Mesenchymal stem cell (in vitro differentiated cells and primary cell): ENCODE results near the gene GARIN5A. TPM values are rescaled to one million over a fixed set of nuclear protein-coding genes. Genes with fewer than 3 reads are reported as not detected.

Source experiments
- DNase-seq: peaks from one replicate; pipeline ENCODE4 v3.0.0-alpha.2; 2013
- H2AFZ ChIP-seq: one replicate; pipeline ENCODE4 v1.6.1; 2013; ENCODE audit warnings: low read depth, mild to moderate bottlenecking, control low read depth, inconsistent platforms, low read length, moderate library complexity
- H2AK5ac ChIP-seq: 2 replicates; pipeline ENCODE4 v1.6.1; 2013; ENCODE audit warnings: low read length, moderate library complexity, mild to moderate bottlenecking, inconsistent platforms; ENCODE audit not compliant: severe bottlenecking
- H2BK120ac ChIP-seq: one replicate; pipeline ENCODE4 v1.6.1; 2013; ENCODE audit warnings: low read depth, mild to moderate bottlenecking, inconsistent platforms, low read length, moderate library complexity
- H2BK12ac ChIP-seq, 2 experiments: one replicate each; pipeline ENCODE4 v1.6.1; 2013; ENCODE audit warnings: inconsistent platforms in 2 of 2, low read length in 2 of 2, mild to moderate bottlenecking in 2 of 2, moderate library complexity in 2 of 2, control low read depth in 1 of 2
- H2BK15ac ChIP-seq: one replicate; pipeline ENCODE4 v1.6.1; 2013; ENCODE audit warnings: mild to moderate bottlenecking, low read depth, inconsistent platforms; ENCODE audit not compliant: poor library complexity, severe bottlenecking
- H2BK5ac ChIP-seq: 2 replicates; pipeline ENCODE4 v1.6.1; 2013; ENCODE audit warnings: low read depth, mild to moderate bottlenecking, low read length, control low read depth, inconsistent platforms; ENCODE audit not compliant: poor library complexity, severe bottlenecking
- H3K14ac ChIP-seq, 2 experiments: one replicate each; pipeline ENCODE4 v1.6.1; 2013; ENCODE audit warnings: inconsistent platforms in 2 of 2, low read length in 2 of 2, control low read depth in 1 of 2, mild to moderate bottlenecking in 1 of 2, moderate library complexity in 1 of 2
- H3K18ac ChIP-seq, 2 experiments: one replicate each; pipeline ENCODE4 v1.6.1; 2013; ENCODE audit warnings: inconsistent platforms in 2 of 2, low read length in 2 of 2, control low read depth in 1 of 2, low read depth in 1 of 2, mild to moderate bottlenecking in 1 of 2
- H3K23ac ChIP-seq, 2 experiments: one replicate each; pipeline ENCODE4 v1.6.1; 2013; ENCODE audit warnings: inconsistent platforms in 2 of 2, low read length in 2 of 2, mild to moderate bottlenecking in 2 of 2, moderate library complexity in 2 of 2, control low read depth in 1 of 2
- H3K27ac ChIP-seq: 2 replicates; pipeline ENCODE4 v1.5.1; 2013; ENCODE audit warnings: mild to moderate bottlenecking, moderate library complexity, low read length, control low read depth, inconsistent platforms; ENCODE audit not compliant: poor library complexity, severe bottlenecking
- H3K27me3 ChIP-seq, 2 experiments: 2 replicates each; pipeline versions ENCODE4 v1.6.1 to v1.7.0; 2013; ENCODE audit warnings: low read length in 2 of 2, mild to moderate bottlenecking in 2 of 2, moderate library complexity in 2 of 2, control low read depth in 1 of 2, inconsistent platforms in 1 of 2; ENCODE audit not compliant: control insufficient read depth in 1 of 2, insufficient read depth in 1 of 2
- H3K36me3 ChIP-seq, 2 experiments: 2 replicates each; pipeline versions ENCODE4 v1.6.1 to v1.7.0; 2013; ENCODE audit warnings: low read length in 2 of 2, control low read depth in 1 of 2, inconsistent platforms in 1 of 2, low read depth in 1 of 2, mild to moderate bottlenecking in 1 of 2; ENCODE audit not compliant: insufficient read depth in 2 of 2, control insufficient read depth in 1 of 2
- H3K4ac ChIP-seq, 2 experiments: one replicate each; pipeline ENCODE4 v1.6.1; 2013; ENCODE audit warnings: inconsistent platforms in 2 of 2, low read length in 2 of 2, mild to moderate bottlenecking in 2 of 2, moderate library complexity in 2 of 2, control low read depth in 1 of 2, low read depth in 1 of 2
- H3K4me1 ChIP-seq: 2 replicates; pipeline ENCODE4 v1.6.1; 2013; ENCODE audit warnings: low read depth, low read length, control low read depth; ENCODE audit not compliant: control insufficient read depth, insufficient read depth
- H3K4me2 ChIP-seq: 2 replicates; pipeline ENCODE4 v1.6.1; 2013; ENCODE audit warnings: low read length, mild to moderate bottlenecking, inconsistent platforms; ENCODE audit not compliant: poor library complexity, severe bottlenecking
- H3K4me3 ChIP-seq, 2 experiments: 2 replicates each; pipeline versions ENCODE4 v1.5.1 to v1.7.0; 2013; ENCODE audit warnings: low read length in 2 of 2, mild to moderate bottlenecking in 2 of 2, control low read depth in 1 of 2, low read depth in 1 of 2; ENCODE audit not compliant: insufficient read depth in 1 of 2
- H3K79me1 ChIP-seq: replicated peaks from 2 replicates; pipeline ENCODE4 v1.6.1; 2013; ENCODE audit warnings: mild to moderate bottlenecking, control low read depth, low read length, inconsistent platforms; ENCODE audit not compliant: poor library complexity, severe bottlenecking
- H3K9ac ChIP-seq: 2 replicates; pipeline ENCODE4 v1.7.0; 2013; ENCODE audit warnings: mild to moderate bottlenecking, low read length, moderate library complexity
- H3K9me3 ChIP-seq: 2 replicates; pipeline ENCODE4 v1.7.0; 2013; ENCODE audit warnings: mild to moderate bottlenecking, low read length; ENCODE audit not compliant: control insufficient read depth
- H4K8ac ChIP-seq: one replicate; pipeline ENCODE4 v1.6.1; 2013; ENCODE audit warnings: inconsistent platforms, mild to moderate bottlenecking, low read length, moderate library complexity
- H4K91ac ChIP-seq: one replicate; pipeline ENCODE4 v1.6.1; 2013; ENCODE audit warnings: mild to moderate bottlenecking, low read length, inconsistent platforms
- WGBS: methylation state at CpG from one replicate; pipeline ENCODE4 v1.1.7; 2013; ENCODE audit warnings: mixed read lengths; 5-methylcytosine and 5-hydroxymethylcytosine counted together
- polyA plus RNA-seq, 2 experiments: library from polyadenylated mRNA; stranded (reverse); fragments of 200-250 nt; gene quantifications; one replicate each; pipeline ENCODE4 v1.2.3, GENCODE V29; 2013

The GARIN5A gene
- polyA plus RNA-seq (2013, experiment 1 of 2): 1.0 TPM
- 0.88 TPM for polyA plus RNA-seq (2013, experiment 2 of 2)

DNA sequence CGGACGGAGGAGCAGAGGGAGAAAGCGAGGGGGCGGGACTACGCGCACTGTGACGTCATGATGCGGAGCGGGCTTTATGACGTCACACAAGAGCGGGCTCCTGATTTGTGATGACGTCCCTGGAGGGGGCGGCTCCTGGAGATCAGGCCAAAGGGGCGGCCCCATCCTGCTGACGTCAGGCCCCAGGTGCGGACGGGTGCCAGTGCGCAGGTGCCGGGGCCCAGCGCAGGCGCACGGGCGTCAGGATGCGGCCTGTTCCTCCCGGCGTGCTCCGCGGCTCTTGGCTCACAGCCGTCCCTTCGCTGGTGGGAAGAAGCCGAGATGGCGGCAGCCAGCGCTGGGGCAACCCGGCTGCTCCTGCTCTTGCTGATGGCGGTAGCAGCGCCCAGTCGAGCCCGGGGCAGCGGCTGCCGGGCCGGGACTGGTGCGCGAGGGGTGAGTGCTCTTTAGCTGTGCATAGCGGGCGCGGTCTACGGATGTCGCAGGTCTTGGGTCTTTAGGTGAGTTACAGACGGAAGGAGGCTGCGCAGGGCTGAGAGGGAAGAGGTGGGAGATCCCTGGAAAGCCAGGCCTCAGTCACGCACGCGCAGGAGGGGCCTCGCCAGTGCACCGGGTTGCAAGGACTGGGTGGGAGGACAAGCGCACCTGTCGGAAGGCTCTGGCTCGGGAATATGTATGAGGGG lies at the start of gene GARIN5A, which contains the start of gene EMC10:
TSS of gene GARIN5A (minus strand) at position 625 of the 683 bp plus-strand sequence. CDS start at position 165, 460 bp downstream.
TSS of gene EMC10 (plus strand) at position 284 of the 683 bp plus-strand sequence. CDS start at position 322, 38 bp downstream.
- Histone ChIP-seq H2BK120ac (no peak within 1 kb of the TSS), H2BK12ac (no peak within 1 kb of the TSS), H3K79me1 (peaks cover 38% of the 10 kb centered on the region), H3K23ac (peak within 1 kb of the TSS in 1 of 2 experiments; percentile 60), H2BK15ac (peak within 1 kb of the TSS; percentile 98), H3K4me1 (peaks cover 13% of the 10 kb centered on the region), H3K27me3 (no peaks in the 10 kb centered on the region), H3K4me3 (peak within 1 kb of the TSS; percentile 96 to 99), H2BK5ac (no peak within 1 kb of the TSS), H3K27ac (peak within 1 kb of the TSS; percentile 22), H3K4me2 (peak within 1 kb of the TSS; percentile 70), H2AFZ (peak within 1 kb of the TSS; percentile 87), H3K9me3 (no peaks in the 10 kb centered on the region), H3K4ac (peak within 1 kb of the TSS; percentile 87 to 88), H3K14ac (peak within 1 kb of the TSS in 1 of 2 experiments; percentile 80), H4K91ac (peak within 1 kb of the TSS; percentile 97), H3K18ac (peak within 1 kb of the TSS; percentile 93 to 99), H3K9ac (peak within 1 kb of the TSS; percentile 90), H2AK5ac (no peak within 1 kb of the TSS), H4K8ac (peak within 1 kb of the TSS; percentile 99), H3K36me3 (peaks cover 13 to 34% of the 10 kb centered on the region in 2 experiments)
- 3% methylated on average over 56 of the region's 58 CpGs for WGBS
- peak; percentile 95 for DNase-seq

- no peak for DNase-seq
- Histone ChIP-seq H2BK12ac (no peak overlapping the region), H3K27ac (no peak overlapping the region), H4K91ac (no peak overlapping the region), H3K27me3 (no peaks in the 10 kb centered on the region), H3K14ac (no peak overlapping the region), H3K4ac (no peak overlapping the region), H2BK15ac (no peak overlapping the region), H3K4me2 (no peak overlapping the region), H3K9me3 (no peaks in the 10 kb centered on the region), H2BK120ac (no peak overlapping the region), H4K8ac (no peak overlapping the region), H3K23ac (no peak overlapping the region), H2AFZ (no peak overlapping the region), H3K79me1 (no peaks in the 10 kb centered on the region), H2BK5ac (no peak overlapping the region), H3K4me1 (peaks cover 3% of the 10 kb centered on the region), H3K18ac (no peak overlapping the region), H3K9ac (no peak overlapping the region), H3K36me3 (no peaks in the 10 kb centered on the region), H2AK5ac (no peak overlapping the region), H3K4me3 (no peak overlapping the region)
- WGBS: 78% methylated on average over 10 of the region's 10 CpGs
Measured at GRCh38 chr19:50522881-50523280, 46.2 kb upstream of the GARIN5A start.

- Histone ChIP-seq H3K36me3 (no peaks in the 10 kb centered on the region), H3K9me3 (no peaks in the 10 kb centered on the region), H4K91ac (no peak overlapping the region), H3K4me2 (no peak overlapping the region), H3K4me1 (peaks cover 3% of the 10 kb centered on the region), H3K9ac (no peak overlapping the region), H2BK120ac (no peak overlapping the region), H3K18ac (no peak overlapping the region), H4K8ac (no peak overlapping the region), H2AFZ (no peak overlapping the region), H3K27ac (no peak overlapping the region), H2BK12ac (no peak overlapping the region), H3K23ac (no peak overlapping the region), H3K14ac (no peak overlapping the region), H2BK15ac (no peak overlapping the region), H2AK5ac (no peak overlapping the region), H3K4ac (no peak overlapping the region), H3K4me3 (no peak overlapping the region), H3K79me1 (no peaks in the 10 kb centered on the region), H3K27me3 (no peaks in the 10 kb centered on the region), H2BK5ac (no peak overlapping the region)
- WGBS: 85% methylated on average over 14 of the region's 17 CpGs
- no peak for DNase-seq
Measured at GRCh38 chr19:50520822-50521465, 44.3 kb upstream of the GARIN5A start.

- H2BK12ac ChIP-seq: no peak overlapping the region
- no peak overlapping the region for H3K18ac ChIP-seq
- no peak overlapping the region for H2BK5ac ChIP-seq
- no peak overlapping the region for H4K8ac ChIP-seq
- no peak overlapping the region for H2AK5ac ChIP-seq
- no peak overlapping the region for H3K4ac ChIP-seq
- H3K4me1 ChIP-seq: peaks cover 3% of the 10 kb centered on the region
- peaks cover 0 to 4% of the 10 kb centered on the region in 2 experiments for H3K27me3 ChIP-seq
- H3K27ac ChIP-seq: no peak overlapping the region
- no peak overlapping the region for H2BK120ac ChIP-seq
- no peak for DNase-seq
- no peak overlapping the region for H3K4me2 ChIP-seq
- no peak overlapping the region for H3K9ac ChIP-seq
- H2AFZ ChIP-seq: no peak overlapping the region
- peak overlapping the region in 1 of 2 experiments; percentile 18 for H3K4me3 ChIP-seq
- no peaks in the 10 kb centered on the region for H3K36me3 ChIP-seq
- H3K9me3 ChIP-seq: no peaks in the 10 kb centered on the region
- no peak overlapping the region for H2BK15ac ChIP-seq
- H3K23ac ChIP-seq: no peak overlapping the region
- 94% methylated on average over 40 of the region's 40 CpGs for WGBS
- H3K14ac ChIP-seq: no peak overlapping the region
- no peaks in the 10 kb centered on the region for H3K79me1 ChIP-seq
- no peak overlapping the region for H4K91ac ChIP-seq
Measured at GRCh38 chr19:50519006-50519575, 42.4 kb upstream of the GARIN5A start.
